ENCODE data around the gene LENG8.

DNA sequence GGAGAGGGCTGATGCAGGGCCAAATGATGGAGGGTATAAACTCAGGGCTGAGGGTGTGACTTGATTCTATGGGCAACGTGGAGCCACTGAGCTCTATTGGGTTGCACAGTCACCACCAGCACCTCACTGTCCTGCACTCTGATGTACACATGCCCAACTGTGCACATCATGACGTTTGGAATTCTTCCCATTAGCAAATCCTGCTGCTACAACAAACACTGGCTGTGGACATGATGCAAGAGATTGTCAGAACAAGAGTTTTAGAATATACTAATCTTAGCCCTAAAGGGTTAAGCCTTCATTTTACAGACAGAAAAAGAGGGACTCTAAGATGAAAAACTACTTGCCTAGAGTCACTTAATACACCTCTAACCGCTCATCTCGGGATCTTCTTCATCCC, 36.1 kb upstream of the LENG8 start:
- TF ChIP-seq TBP (CRISPR knock-in tag; IDR thresholded peaks at IDR 0.05) (no peak), KMT2A (CRISPR knock-in tag; IDR thresholded peaks at IDR 0.05) (no peak), JUND (CRISPR knock-in tag; IDR thresholded peaks at IDR 0.05) (no peak), FOSL1 (CRISPR knock-in tag; IDR thresholded peaks at IDR 0.05; ENCODE audit: borderline replicate concordance) (no peak)
- TF ChIP-seq, protein P1, sequence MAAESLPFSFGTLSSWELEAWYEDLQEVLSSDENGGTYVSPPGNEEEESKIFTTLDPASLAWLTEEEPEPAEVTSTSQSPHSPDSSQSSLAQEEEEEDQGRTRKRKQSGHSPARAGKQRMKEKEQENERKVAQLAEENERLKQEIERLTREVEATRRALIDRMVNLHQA (CRISPR knock-in tag; IDR thresholded peaks at IDR 0.05) = no peak

All from HepG2 (cell line).